Measurements from ENCODE around the gene LITAFD. TPM values are rescaled to one million over a fixed set of nuclear protein-coding genes. Genes with fewer than 3 reads are reported as not detected.
A peak's percentile ranks its signal among the peaks of the same experiment; 100 is the strongest.
"Not testable (repeated sequence)": the region's sequence is repeated elsewhere in the genome, so short reads cannot be mapped to it uniquely, and the experiment has no call there.

LITAFD gene
- 0.28 TPM for polyA plus RNA-seq (2012; ENCODE audit: missing spikeins)

DNA sequence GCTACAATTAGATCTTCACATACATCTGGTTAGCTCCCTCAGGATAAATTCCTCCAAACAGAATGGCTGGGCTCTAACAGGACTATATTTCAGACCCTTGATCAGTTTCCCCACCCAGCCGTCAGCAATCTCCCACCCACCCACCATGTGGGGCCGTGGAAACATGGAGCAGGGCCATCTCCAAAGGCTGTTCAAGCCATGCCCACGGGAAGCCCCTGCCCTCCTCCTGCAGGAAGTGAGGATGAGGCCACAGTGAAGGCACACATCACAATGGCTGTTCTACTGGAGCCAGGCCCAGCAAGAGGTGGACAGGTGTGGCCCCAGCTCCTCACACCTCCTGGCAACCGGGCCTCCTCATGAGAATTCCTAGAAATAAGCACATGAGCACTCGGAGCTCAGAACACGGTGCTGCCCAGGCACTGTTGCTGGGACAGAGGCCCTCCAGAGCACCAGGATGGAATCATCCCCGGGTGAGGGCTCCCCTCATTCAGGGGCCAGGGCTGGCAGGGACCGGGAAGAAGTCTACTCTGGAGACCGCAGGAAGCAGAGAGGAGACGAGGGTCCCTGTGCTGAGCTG is at the start of gene LITAFD:
LITAFD (plus strand) TSS at position 311 of the 577 bp plus-strand sequence. CDS start 2,005 bp downstream, outside the sequence.
- FAIRE-seq, result no peak
- no peak for TF ChIP-seq POLR2AphosphoS5 (IDR thresholded peaks at IDR 0.05; ENCODE audit: low read depth, low read length)
- no peak for TF ChIP-seq POLR2A (IDR thresholded peaks at IDR 0.05; ENCODE audit: low read depth, low read length)
- TF ChIP-seq TAF1 (IDR thresholded peaks at IDR 0.05; ENCODE audit: borderline replicate concordance, low read depth, low read length), result no peak

DNA sequence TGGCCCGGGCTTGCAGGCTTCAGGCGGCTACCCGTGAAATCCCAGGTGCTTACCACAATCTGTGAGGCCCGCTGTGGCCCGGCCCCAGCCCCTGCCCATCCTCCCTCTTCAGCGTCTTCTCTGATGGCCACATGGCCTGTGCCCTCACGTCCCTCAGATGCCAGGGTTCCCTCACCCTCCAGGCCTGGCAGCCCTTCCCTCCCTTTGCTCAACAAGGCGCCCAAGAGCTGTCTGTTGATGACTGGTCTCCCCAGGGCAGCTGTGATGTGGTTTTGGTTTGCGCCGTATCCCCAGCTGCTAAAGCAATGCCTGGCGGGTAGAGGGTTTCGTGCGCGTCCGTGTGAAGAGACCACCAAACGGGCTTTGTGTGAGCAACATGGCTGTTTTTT is 49.4 kb upstream of the LITAFD start:
- FAIRE-seq (no peak), DNase-seq (ENCODE audit: insufficient read length) (no peak)
- TF ChIP-seq POLR2AphosphoS5 (IDR thresholded peaks at IDR 0.05; ENCODE audit: low read depth, low read length) (no peak), TAF1 (IDR thresholded peaks at IDR 0.05; ENCODE audit: borderline replicate concordance, low read depth, low read length) (no peak), POLR2A (IDR thresholded peaks at IDR 0.05; ENCODE audit: low read depth, low read length) (no peak)

More for the DNA sequence above, at the start of gene LITAFD:
- no peak for DNase-seq (ENCODE audit: insufficient read length)

DNA sequence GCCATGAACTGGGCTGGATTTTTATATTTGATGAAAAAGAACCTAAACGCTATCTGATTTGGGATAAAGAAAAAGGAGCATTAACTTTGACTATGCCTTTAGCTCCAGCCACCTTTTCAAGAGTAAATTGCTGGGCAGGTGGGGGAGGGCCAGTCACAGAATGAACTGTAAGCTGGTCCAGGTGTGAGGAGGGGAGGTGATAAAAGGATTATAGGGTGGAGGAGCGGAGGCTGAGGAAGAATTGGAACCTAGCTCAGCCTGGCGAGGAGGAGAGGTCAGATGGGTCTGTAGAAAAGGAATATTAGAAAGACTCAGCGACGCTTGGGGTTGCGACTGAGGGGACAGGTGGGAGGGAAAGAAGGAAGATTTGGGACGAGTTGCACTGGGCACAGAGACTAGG is 45.4 kb upstream of the LITAFD start:
- not testable (repeated sequence) for FAIRE-seq

DNA sequence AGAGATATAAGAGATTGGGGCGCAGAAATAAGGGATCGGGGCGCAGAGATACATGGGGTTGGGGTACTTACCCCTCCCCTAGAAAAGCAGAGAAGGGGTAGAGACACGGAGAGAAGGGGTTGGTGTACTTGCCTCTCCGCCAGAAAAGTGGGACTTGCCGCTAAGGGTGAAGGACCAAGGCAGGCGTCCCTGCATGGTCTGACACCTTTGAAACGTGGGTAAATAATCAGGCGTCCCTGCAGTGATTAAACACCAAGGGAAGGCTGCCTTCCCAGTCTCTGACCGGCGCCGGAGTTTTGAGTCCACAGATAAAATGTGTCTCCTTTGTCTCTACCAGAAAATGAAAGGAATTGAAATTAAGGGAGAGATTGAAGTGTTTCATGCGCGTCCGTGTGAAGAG is 44.6 kb upstream of the LITAFD start:
- DNase-seq (ENCODE audit: insufficient read length); FAIRE-seq: not testable (repeated sequence)

More for the DNA sequence above, 45.4 kb upstream of the LITAFD start:
- not testable (repeated sequence) for DNase-seq (ENCODE audit: insufficient read length)

DNA sequence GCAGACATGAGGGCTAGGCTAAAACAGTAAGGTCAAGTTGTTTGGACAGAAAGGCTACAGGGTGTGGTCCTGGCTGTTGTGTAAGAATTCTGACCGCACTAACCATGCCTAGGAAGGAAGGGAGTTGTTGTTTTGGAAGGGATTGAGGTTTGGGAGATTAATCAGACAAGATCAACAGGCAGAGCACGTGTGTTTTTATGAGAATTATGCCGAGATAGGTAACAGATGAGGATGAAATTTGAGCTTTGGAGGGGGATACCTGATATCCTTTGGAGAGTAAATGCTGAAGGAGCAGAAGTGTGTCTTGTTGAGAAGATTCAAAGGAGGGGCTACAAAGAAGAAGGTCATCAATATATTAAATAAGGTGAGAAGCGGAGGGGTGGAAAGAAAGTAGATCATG is 40.1 kb upstream of the LITAFD start:
- DNase-seq (ENCODE audit: insufficient read length); FAIRE-seq: not testable (repeated sequence)

DNA sequence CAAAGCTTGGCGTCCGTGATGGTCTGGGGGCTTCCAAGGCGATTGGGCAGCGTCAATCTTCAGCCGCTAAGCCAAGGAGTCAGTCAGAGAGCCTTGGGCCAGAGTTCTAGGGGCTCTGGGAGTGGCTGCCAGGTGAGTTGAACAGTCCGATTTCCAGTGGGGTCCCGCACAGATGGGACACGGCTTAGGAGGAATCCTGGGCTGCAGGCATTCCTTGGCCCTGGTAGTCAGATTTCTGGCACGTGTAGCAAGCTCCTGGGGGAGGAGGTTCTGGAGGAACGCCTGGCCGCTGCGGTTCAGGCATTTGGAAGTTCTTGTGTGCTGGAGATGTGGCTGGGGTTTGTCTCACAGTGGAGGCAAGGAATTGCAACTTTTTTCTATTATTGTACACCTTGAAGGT is 38.9 kb upstream of the LITAFD start:
- not testable (repeated sequence) for DNase-seq (ENCODE audit: insufficient read length); FAIRE-seq

DNA sequence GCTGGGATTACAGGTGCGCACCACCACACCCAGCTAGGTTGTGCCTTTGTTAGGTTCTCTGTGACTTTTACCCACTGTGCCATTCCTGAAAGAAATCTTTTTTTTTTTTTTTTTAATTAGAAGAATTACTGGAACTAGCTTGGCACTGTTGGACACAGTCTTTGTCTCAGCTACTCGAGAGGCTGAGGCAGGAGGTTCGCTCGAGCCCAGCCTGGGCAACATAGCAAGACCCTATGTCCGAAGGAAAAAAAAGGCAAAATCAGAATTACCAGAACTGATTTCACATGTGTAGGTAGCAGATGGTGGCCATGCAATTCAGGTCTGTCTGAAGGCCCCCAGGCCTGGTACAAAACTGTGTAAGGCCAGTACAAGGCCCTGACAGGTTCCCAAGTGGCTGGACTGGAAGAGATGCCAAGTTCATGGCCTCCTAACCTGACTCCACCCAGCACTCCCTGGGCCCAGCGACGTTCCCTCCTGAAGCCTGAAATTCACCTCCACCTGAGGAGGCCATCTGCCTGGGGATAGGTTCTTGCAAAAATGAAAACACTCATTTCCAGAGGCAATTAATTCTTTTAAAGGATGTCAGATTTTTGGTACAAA is 36.4 kb upstream of the LITAFD start:
- FAIRE-seq (no peak), DNase-seq (ENCODE audit: insufficient read length) (no peak)
- TF ChIP-seq POLR2AphosphoS5 (IDR thresholded peaks at IDR 0.05; ENCODE audit: low read depth, low read length) (no peak), TAF1 (IDR thresholded peaks at IDR 0.05; ENCODE audit: borderline replicate concordance, low read depth, low read length) (no peak), POLR2A (IDR thresholded peaks at IDR 0.05; ENCODE audit: low read depth, low read length) (no peak)

DNA sequence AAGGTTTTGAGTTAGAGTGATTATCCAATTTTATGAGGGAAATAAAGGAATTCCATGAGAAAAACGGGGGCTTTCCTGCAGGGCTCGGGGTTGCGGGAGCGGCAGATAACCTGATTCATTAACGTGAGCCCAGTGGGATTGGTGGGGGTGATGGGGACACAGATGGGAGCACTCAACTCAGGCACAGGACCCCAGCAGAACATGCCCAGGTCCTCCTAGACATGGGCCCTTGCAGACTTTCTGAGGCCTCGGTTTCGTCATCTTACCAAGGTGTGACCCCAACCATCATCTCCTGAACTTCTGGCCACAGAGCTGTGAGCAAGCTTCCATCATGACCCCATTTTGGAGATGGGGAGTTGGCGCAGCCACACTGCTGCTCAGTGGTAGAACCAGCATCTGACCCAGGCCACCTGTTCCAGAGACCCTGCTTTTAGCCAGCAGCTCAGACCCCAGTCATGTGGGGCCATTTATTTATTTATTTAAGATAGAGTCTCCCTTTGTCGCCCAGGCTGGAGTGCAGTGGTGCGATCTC is 35.7 kb upstream of the LITAFD start:
- TF ChIP-seq TAF1 (IDR thresholded peaks at IDR 0.05; ENCODE audit: borderline replicate concordance, low read depth, low read length), result no peak
- no peak for TF ChIP-seq POLR2A (IDR thresholded peaks at IDR 0.05; ENCODE audit: low read depth, low read length)
- no peak for TF ChIP-seq POLR2AphosphoS5 (IDR thresholded peaks at IDR 0.05; ENCODE audit: low read depth, low read length)
- no peak for FAIRE-seq
- DNase-seq (ENCODE audit: insufficient read length), result no peak

DNA sequence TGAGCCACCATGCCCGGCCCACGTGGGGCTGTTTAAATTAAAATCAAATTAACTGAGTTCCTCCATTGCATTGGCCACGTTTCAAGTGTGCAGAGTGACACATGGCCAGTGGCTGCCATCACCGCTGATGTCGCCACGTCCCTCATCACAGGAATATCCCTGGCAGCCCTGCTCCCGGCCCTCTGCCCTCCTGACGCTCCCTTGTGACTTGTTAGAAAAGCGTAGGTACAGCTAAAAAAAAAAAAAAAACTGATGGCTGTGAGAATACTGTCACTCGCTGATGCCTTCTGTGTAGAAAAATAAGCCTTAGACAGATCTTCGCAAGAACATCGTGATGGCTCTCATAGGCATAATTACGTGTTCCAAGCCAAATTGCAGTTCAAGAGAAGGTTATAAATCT is 35.0 kb upstream of the LITAFD start:
- DNase-seq (ENCODE audit: insufficient read length) (no peak), FAIRE-seq (no peak)
- TF ChIP-seq POLR2AphosphoS5 (IDR thresholded peaks at IDR 0.05; ENCODE audit: low read depth, low read length) (no peak), TAF1 (IDR thresholded peaks at IDR 0.05; ENCODE audit: borderline replicate concordance, low read depth, low read length) (no peak), POLR2A (IDR thresholded peaks at IDR 0.05; ENCODE audit: low read depth, low read length) (no peak)

DNA sequence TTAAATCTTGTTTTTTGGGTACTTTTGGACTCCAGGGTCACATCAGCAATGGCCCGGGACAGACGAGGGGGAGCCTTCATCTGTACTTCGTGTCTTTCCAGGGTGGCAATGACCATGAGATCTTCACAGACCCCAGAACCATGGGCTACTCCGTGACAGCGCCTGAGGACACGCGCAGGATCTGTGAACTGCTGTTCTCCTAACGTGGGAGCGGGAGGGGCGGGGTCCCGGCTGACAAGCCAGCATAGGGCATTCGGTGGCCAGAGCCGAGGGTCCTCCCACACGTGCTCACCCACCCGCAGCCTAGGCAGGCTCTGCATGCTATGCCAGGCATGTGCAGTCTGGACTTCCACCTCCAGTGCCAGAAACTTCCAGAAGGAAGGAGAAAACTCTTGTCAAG is 34.5 kb upstream of the LITAFD start:
- no peak for FAIRE-seq
- no peak for DNase-seq (ENCODE audit: insufficient read length)
- no peak for TF ChIP-seq TAF1 (IDR thresholded peaks at IDR 0.05; ENCODE audit: borderline replicate concordance, low read depth, low read length)
- peak; percentile 25; the same call in 1 of the 2 replicates for TF ChIP-seq POLR2AphosphoS5 (IDR thresholded peaks at IDR 0.05; ENCODE audit: low read depth, low read length)
- TF ChIP-seq POLR2A (IDR thresholded peaks at IDR 0.05; ENCODE audit: low read depth, low read length), result peak; percentile 35; the same call in 1 of the 2 replicates

DNA sequence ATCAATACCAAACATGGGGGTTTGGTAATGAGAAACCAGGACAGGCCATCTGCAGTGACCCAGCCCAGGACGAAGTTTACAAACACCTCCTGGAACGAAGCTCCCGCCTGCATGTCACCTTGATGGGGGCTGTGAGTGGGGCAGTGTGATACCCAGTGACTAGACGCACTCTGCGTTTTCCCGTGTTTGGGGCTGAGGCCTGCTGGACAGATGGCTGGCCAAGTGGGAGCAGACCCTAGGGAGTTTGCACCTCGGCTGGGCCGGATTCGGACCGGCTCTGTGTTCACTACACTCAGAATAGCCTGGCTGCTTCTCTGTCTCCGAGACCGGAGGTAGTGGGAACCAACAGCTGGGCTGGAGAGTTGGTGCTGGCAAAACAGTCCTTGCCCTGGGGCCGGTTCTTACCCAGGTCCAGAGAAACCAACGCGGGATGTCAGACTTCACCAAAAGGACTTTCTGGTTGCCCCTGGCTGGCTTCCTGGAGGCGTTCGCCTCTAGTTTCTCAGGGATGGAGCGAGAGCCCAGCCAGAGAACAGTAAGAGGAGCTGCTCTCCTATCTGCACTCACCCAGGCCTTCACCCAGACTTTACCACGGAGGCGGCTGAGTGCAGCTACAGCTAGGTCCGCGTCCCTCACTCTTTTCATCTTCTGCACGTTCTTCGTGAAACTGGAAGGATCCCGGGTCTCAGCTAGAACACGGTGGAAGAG is 33.8 kb upstream of the LITAFD start:
- FAIRE-seq, result no peak
- no peak for DNase-seq (ENCODE audit: insufficient read length)
- TF ChIP-seq POLR2AphosphoS5 (IDR thresholded peaks at IDR 0.05; ENCODE audit: low read depth, low read length) (no peak), TAF1 (IDR thresholded peaks at IDR 0.05; ENCODE audit: borderline replicate concordance, low read depth, low read length) (no peak), POLR2A (IDR thresholded peaks at IDR 0.05; ENCODE audit: low read depth, low read length) (no peak; the same call in none of the 2 replicates)

DNA sequence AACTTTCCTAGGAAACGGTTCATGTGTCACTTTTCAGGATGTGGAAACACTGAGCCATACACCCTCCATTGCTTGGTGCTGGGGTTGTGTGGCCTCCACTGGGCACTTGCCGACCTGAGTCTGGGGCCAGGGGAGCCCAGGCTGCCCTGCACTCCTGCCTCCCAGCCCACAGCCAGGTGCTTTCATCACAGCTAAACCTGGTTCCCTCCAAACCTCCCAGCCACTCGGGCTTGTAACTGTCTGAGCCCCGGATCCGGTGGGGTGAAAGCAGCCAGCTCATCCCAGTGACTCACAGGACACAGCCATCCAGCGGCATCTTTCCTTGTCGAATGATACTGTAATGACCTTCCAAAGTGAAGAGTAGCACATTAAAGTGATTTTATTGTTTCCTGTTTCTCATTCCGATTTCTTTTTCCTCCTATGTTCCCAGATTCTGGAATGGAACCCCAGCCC is 33.2 kb upstream of the LITAFD start:
- FAIRE-seq, result no peak

More for the DNA sequence above, 33.2 kb upstream of the LITAFD start:
- DNase-seq (ENCODE audit: insufficient read length), result no peak
- no peak for TF ChIP-seq TAF1 (IDR thresholded peaks at IDR 0.05; ENCODE audit: borderline replicate concordance, low read depth, low read length)
- no peak; the same call in 1 of the 2 replicates for TF ChIP-seq POLR2AphosphoS5 (IDR thresholded peaks at IDR 0.05; ENCODE audit: low read depth, low read length)
- no peak; the same call in 1 of the 2 replicates for TF ChIP-seq POLR2A (IDR thresholded peaks at IDR 0.05; ENCODE audit: low read depth, low read length)
